ENCODE results near the gene GPR78.

DNA sequence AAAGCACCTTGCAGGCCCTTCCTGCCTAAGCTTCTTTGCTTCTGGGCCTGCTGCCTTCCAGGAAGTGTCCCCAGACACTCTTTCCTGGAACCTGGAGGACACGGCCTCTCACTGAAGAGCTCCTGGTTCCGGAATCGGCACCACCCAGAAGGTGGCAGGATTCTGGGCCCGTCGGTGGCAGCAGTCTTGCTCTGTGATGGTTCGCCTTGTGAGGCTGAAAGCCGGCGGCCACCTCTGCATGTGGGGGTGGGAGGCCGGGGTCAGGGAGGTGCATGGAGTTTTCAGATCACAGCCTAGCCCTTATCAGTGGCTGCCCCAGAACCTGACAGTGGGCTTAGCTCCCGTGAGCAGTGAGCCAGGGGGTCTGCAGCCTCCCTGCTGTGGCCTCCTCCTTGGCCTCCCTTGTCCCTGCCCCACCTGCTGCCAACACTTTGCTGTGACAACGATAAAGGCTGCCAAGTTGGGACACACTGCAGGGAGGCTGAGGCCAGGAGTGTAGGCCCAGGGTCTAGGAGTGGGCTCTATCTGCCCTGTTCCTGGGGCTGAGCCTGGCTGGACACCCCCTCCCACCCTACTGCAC is 30.8 kb upstream of the GPR78 start:
- TF ChIP-seq CTCF (IDR thresholded peaks at IDR 0.05; ENCODE audit: borderline replicate concordance, extremely low read depth, low read length, poor library complexity, severe bottlenecking) = no peak
- TF ChIP-seq EZH2 (IDR thresholded peaks at IDR 0.05; ENCODE audit: borderline replicate concordance, low read depth, low read length, severe bottlenecking) = no peak

All from DND-41 (cell line).